ENCODE results near the gene DDX3X. TPM values are rescaled to one million over a fixed set of nuclear protein-coding genes. Genes with fewer than 3 reads are reported as not detected.
"Not testable (repeated sequence)": the region's sequence is repeated elsewhere in the genome, so short reads cannot be mapped to it uniquely, and the experiment has no call there.

DDX3X gene
- total RNA-seq, 1 donor from 2014 or later = 184 TPM

DNA sequence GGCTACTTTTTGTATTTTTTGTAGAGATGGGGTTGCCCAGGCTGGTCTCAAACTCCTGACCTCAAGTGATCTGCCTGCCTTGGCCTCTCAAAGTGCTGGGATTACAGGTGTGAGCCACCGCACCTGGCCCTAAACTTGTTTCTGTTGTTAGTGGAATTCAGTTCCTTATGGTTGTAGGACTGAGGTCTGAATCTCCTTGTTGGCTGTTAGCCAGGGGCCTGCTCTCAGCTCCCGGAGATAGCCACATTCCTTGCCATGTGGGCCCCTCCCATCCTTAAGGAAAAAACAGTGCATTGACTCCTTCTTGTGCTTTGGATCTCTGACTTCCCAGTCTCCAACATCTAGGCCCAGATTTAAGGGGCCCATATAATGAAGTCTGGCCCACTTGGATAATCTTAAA lies 63.8 kb downstream of the DDX3X start:
- Histone ChIP-seq H3K4me3 (ENCODE audit: low read depth, low read length) (no peak overlapping the region), H3K36me3 (ENCODE audit: control insufficient read depth, insufficient read depth, low read length) (no peaks in the 10 kb centered on the region), H3K27me3 (ENCODE audit: control insufficient read depth, insufficient read depth, low read length) (no peaks in the 10 kb centered on the region)
- TF ChIP-seq, protein P1, sequence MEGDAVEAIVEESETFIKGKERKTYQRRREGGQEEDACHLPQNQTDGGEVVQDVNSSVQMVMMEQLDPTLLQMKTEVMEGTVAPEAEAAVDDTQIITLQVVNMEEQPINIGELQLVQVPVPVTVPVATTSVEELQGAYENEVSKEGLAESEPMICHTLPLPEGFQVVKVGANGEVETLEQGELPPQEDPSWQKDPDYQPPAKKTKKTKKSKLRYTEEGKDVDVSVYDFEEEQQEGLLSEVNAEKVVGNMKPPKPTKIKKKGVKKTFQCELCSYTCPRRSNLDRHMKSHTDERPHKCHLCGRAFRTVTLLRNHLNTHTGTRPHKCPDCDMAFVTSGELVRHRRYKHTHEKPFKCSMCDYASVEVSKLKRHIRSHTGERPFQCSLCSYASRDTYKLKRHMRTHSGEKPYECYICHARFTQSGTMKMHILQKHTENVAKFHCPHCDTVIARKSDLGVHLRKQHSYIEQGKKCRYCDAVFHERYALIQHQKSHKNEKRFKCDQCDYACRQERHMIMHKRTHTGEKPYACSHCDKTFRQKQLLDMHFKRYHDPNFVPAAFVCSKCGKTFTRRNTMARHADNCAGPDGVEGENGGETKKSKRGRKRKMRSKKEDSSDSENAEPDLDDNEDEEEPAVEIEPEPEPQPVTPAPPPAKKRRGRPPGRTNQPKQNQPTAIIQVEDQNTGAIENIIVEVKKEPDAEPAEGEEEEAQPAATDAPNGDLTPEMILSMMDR (IDR thresholded peaks at IDR 0.05; ENCODE audit: insufficient read depth, low read length, poor library complexity, severe bottlenecking) = no peak
- no peak for DNase-seq (ENCODE audit: low read depth)

DNA sequence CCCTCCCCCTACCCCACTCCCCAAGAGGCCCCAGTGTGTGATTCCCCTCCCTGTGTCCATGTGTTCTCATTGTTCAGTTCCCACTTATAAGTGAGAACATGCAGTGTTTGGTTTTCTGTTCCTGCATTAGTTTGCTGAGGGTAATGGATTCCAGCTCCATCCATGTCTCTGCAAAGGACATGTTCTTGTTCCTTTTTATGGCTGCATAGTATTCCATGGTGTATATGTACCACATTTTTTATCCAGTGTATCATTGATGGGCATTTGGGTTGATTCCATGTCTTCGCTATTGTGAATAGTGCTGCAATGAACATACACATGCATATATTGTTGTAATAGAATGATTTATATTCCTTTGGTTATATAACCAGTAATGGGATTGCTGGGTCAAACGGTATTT lies 68.6 kb downstream of the DDX3X start:
- not testable (repeated sequence) for H3K4me3 ChIP-seq (ENCODE audit: low read depth, low read length); DNase-seq (ENCODE audit: low read depth); H3K36me3 ChIP-seq (ENCODE audit: control insufficient read depth, insufficient read depth, low read length); H3K27me3 ChIP-seq (ENCODE audit: control insufficient read depth, insufficient read depth, low read length)

DNA sequence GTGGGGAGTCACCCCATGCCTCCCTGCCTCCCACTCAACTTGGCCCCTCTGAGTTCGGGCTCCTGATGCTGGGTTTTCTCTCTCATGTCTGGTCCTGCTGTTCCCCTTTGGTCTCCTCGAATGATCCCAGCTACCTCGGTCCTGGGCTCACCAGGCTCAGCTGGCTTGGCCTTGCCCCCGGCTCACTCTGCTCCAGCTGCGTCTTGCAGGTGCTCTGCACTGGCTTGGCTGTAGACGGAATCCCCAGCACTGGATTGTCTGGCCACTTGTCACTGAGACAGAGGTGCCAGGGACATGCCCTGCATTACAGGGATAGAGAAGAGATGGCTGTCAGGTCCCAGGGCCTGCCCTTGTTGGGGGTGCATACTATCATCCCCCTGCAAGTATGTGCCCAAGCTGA lies 71.6 kb downstream of the DDX3X start:
- no peak for DNase-seq (ENCODE audit: low read depth)
- Histone ChIP-seq H3K27me3 (ENCODE audit: control insufficient read depth, insufficient read depth, low read length) (no peaks in the 10 kb centered on the region), H3K4me3 (ENCODE audit: low read depth, low read length) (no peak overlapping the region), H3K36me3 (ENCODE audit: control insufficient read depth, insufficient read depth, low read length) (no peaks in the 10 kb centered on the region)
- TF ChIP-seq, protein P1 (IDR thresholded peaks at IDR 0.05; ENCODE audit: insufficient read depth, low read length, poor library complexity, severe bottlenecking) = no peak

- peak; percentile 29 for DNase-seq (ENCODE audit: low read depth)
- Histone ChIP-seq H3K36me3 (ENCODE audit: control insufficient read depth, insufficient read depth, low read length) (no peaks in the 10 kb centered on the region), H3K4me3 (ENCODE audit: low read depth, low read length) (no peak overlapping the region), H3K27me3 (ENCODE audit: control insufficient read depth, insufficient read depth, low read length) (no peaks in the 10 kb centered on the region)
- TF ChIP-seq, protein P1 (IDR thresholded peaks at IDR 0.05; ENCODE audit: insufficient read depth, low read length, poor library complexity, severe bottlenecking) = no peak
Measured at GRCh38 chrX:41406201-41406600, 72.2 kb downstream of the DDX3X start.

GRCh38 chrX:41407816-41408215 lies 73.9 kb downstream of the DDX3X start:
- Histone ChIP-seq H3K4me3 (ENCODE audit: low read depth, low read length) (no peak overlapping the region), H3K27me3 (ENCODE audit: control insufficient read depth, insufficient read depth, low read length) (no peaks in the 10 kb centered on the region), H3K36me3 (ENCODE audit: control insufficient read depth, insufficient read depth, low read length) (no peaks in the 10 kb centered on the region)
- DNase-seq (ENCODE audit: low read depth) = no peak
- TF ChIP-seq, protein P1 (IDR thresholded peaks at IDR 0.05; ENCODE audit: insufficient read depth, low read length, poor library complexity, severe bottlenecking) = no peak

DNA sequence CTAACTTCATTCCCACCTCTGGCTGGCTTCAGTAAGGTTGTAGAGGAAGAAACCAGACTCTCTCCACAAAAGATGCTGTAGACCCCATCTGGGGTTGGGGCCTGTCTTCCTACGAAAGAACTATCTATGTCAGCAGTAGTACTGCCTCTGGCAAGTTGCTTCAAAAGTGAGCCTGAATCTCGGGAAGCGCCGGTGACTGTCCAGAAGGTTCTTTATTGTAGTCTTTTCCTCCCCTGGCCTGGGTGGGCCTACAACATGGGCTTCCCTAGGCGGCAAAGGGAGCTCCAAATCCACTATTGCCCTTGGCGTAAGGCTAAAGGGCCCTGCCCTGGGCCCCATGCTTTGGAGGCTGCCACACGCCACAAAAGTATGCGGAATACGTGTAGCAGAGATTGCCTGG lies 74.6 kb downstream of the DDX3X start:
- Histone ChIP-seq H3K36me3 (ENCODE audit: control insufficient read depth, insufficient read depth, low read length) (no peaks in the 10 kb centered on the region), H3K27me3 (ENCODE audit: control insufficient read depth, insufficient read depth, low read length) (no peaks in the 10 kb centered on the region), H3K4me3 (ENCODE audit: low read depth, low read length) (no peak overlapping the region)
- TF ChIP-seq, protein P1 (IDR thresholded peaks at IDR 0.05; ENCODE audit: insufficient read depth, low read length, poor library complexity, severe bottlenecking) = no peak
- DNase-seq (ENCODE audit: low read depth) = no peak
